Suppressor macrophage (primary cell): ENCODE measurements around the gene ADAMTSL1.
"Not testable (repeated sequence)": the region's sequence is repeated elsewhere in the genome, so short reads cannot be mapped to it uniquely, and the experiment has no call there.

Source experiments
- DNase-seq, 4 experiments: peaks; one replicate each; pipeline ENCODE4 v3.0.0-alpha.2; 2020 to 2022

ADAMTSL1 gene

DNA sequence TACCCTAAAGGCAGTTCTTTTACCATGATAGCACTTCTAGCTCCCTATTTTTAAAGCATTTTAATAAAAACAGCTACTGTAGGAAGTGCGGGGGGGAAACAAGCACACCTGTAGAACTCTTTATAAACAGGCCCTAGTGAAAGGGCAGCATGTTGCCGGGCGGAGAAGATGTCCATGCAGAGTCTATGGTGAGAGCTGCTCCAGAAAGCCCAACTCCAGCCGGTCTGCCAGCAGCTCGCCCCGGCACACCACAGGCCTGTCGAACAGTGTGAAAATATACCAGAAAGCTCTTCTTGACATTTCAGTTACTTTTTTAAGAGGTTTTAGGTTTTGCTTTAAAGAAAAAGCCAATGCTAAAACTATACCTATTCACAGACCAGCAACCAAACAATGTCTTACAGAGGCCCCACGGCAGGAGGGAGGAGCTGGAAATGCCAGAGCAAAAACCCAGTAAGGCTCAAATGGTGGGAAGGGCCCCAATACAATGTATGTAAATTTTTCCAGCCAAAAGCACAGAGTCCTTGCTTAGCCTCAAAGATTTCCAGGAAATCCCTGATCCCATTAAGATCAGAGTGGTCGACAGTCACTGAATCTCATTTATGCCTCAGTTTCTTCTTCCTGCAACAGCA, 437.9 kb downstream of the ADAMTSL1 start:
- DNase-seq, result no peak

GRCh38 chr9:18920141-18921084, 446.5 kb downstream of the ADAMTSL1 start:
- no peak for DNase-seq

- no peak for DNase-seq
These were observed 447.6 kb downstream of the ADAMTSL1 start for GRCh38 chr9:18921366-18922075.

- no peak for DNase-seq
These were observed 448.4 kb downstream of the ADAMTSL1 start for GRCh38 chr9:18922161-18922885.

GRCh38 chr9:18923167-18923566, 449.2 kb downstream of the ADAMTSL1 start:
- no peak for DNase-seq

DNA sequence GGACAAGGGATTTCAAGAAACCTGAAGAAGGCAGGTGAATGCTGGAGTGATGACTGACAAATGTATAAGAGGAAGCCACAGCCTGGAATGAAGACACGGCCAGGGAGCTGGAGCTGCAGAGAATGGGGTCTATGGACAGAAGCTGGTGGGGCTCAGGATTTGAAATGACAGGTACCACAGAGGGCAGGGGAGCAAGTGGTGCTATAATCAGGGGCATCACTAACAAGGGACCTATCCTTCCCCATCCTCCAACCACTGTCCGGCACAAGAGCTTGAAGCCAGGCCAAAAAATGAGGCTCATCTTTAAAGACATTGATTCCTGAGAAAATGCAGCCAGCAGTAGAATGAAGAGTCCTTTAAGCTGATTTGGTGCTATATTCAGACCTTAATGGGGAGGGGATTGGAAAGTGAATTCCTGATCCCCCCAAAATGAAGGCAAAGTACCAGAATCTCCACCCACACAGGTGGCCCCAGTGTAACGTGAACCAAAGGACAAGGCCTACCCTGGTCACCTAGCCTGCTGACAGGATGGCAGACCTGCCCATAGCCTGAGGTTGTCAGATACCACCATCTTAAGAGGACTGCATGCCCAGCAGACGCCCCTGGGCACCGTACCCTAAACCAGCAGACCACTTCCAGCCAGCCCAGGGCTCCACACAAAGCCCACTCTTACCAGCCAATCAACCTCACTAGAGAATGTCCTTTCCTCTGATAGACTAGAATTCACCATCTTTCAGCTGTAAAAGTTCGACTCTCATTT, 449.9 kb downstream of the ADAMTSL1 start:
- DNase-seq, result no peak

GRCh38 chr9:18925880-18926279, 451.9 kb downstream of the ADAMTSL1 start:
- no peak for DNase-seq

DNA sequence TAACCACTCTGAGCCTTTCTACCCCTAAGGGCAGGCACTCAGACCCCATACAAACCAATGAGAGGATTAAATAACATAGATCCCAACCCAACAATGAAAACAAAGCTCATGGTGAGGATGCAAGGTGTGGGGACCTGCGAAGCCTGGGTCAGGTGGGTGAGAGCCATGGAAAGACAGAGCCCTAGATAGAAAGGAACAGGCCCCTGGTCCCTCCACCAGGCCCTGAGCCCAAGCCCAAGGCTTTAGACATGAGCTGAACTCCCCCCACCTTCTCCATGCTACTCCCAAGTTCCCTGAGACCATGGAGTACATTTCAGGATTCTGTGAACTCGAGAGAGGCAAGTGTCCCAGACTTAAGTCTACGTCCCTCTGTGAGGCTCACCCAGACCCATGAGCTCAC, 452.6 kb downstream of the ADAMTSL1 start:
- DNase-seq, result no peak

DNA sequence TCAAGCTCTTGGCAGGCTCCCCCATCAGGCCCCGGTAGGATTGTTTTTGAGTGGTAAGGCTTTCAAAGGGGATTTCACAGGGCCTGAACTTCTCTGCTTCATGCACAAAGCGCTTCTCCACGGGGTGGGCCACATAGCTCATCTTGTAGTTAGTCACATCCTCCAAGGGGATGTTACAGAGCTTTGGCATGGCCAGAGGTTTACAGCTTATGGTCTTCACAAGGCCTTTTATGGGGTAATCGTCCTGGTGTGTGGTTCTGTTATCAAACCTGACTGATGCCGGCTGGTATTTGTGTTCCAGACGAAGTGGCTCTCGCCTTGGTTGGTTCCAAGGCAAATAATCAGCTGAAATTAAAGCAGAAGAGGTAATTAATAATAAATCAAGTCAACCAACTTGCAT, 454.8 kb downstream of the ADAMTSL1 start:
- DNase-seq, result no peak

DNA sequence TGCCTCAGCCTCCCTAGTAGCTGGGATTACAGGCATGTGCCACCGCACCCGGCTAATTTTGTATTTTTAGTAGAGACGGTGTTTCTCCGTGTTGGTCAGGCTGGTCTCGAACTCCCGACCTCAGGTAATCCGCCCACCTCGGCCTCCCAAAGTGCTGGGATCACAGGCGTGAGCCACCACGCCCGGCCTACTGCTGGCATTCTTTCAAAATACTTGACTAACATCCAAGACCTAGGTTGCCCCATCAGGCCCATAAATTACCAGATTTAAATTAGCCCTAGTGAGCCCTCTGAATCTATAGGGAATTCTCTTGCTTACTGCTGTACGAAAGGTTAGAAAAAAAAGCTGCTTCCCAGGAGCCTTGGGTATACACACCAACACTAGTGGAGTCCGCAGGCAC, 456.7 kb downstream of the ADAMTSL1 start:
- not testable (repeated sequence) for DNase-seq

GRCh38 chr9:18935541-18935940, 461.6 kb downstream of the ADAMTSL1 start:
- DNase-seq, result no peak

DNA sequence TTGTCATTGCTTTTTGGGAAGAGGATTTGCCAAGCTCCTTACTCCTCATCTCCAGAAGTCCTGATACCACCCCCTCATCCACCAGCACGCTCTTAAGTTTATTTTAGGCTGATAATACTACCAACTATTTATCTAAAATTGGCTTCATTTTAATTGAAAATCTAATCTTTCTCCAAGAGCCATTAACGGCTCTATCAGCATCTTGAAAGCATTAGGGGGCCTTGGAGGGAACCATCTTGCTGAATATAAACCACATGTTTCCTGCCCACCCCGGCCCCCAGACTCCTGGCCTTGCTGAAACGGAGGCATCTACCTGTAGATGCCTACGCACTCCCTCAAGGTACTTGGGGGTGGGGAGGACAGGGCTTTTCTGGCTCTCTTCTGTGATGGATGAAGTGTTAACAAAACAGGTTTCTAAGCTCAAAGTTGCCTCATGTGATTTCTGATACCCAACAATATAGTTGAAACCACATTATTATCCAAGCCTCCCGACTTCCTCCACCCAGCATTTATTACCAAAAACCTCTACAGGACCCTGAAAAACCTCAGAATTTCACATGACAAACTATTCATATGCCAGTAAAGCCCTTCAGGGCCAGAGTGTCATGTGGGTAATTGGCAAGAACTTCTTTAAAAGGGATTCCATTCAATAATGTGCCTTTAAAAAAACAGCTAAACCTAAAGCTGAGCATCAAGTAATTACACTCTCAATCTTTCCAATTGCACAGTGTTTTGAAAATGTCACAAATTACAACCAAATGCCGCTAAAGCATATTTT, 462.3 kb downstream of the ADAMTSL1 start:
- no peak for DNase-seq

DNA sequence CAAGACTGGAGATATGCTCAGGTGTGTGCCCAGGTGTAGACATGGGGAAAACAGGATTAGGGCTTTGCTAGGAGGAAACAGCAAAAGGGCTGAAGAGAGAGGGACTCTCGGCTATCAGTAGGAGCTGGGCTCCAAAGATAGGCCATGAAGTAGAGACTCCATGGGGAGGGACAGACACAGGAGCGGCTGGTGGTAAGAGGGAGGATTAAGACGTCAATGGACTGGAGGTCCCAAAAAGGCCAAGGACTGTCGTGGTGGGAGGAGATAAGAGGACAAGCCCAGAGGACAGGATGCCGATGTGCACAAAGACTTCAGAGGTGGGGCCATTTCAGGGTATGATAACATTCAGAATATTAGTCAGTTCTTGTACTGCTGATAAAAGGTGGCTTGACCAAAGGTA, 466.0 kb downstream of the ADAMTSL1 start:
- DNase-seq, result no peak

GRCh38 chr9:18941060-18941740, 467.2 kb downstream of the ADAMTSL1 start:
- no peak for DNase-seq

DNA sequence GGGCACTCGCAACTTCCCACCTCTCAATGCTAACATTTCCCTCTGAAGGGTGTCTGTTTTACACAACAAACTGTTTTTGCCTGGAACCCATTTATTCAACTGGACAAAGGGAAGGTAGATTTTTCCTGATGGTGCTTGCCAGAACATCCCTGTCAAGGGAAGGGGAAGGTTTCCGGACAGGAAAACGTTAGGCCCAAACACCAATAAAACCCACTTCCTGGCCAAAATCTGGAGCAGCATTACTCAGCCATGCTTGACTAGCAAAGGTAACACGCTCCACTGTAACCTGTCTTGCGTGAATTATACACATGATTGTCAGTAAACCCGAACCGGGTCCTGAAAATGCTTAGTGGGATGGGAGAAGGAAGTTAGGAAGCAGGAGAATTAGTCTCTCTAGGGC, 468.8 kb downstream of the ADAMTSL1 start:
- no peak for DNase-seq

DNA sequence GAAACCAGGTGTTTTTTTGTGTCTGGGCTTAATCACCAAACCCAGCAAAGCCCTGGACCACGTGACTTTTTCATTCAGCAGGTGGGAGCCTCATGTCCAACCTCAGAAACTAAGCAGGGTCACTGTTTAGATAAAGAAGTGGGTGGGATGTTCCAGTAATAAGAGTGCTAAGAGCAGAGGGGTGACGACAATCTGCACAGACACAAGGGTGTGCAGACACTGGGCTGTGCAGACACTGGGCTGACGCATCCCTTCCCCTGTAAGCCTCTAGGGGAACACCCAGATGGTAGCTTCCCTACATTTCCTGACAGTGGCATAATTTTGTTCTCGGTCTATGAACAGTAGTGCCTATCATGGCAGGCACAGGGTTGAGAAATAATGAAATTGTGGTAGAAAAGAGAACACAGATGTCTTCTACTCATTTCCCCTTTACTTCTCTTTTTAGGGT, 474.0 kb downstream of the ADAMTSL1 start:
- DNase-seq, result peak; percentile 68 to 84 (median 77)

GRCh38 chr9:18951936-18952335, 478.0 kb downstream of the ADAMTSL1 start:
- DNase-seq, result no peak

- no peak for DNase-seq
These were observed 481.7 kb downstream of the ADAMTSL1 start for GRCh38 chr9:18955626-18956025.
